ENCODE measurements around the gene ATAT1. TPM values are rescaled to one million over a fixed set of nuclear protein-coding genes. Genes with fewer than 3 reads are reported as not detected.

The ATAT1 gene
- polyA plus RNA-seq, 1 of the 3 experiments (the other 2 are of a cell fraction), result 36.2 TPM

DNA sequence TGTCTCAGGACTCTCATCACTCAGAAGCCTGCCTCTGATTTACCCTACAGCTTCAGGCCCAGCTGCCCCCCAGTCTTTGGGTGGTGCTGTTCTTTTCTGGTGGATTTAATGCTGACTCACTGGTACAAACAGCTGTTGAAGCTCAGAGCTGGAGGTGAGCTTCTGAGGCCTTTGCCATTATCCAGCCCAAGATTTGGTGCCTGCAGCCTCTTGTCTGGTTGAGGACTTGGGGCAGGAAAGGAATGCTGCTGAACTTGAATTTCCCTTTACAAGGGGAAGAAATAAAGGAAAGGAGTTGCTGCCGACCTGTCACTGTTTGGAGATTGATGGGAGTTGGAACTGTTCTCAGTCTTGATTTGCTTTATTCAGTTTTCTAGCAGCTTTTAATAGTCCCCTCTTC, 35.7 kb upstream of the ATAT1 start:
- Histone ChIP-seq H3K9me2 (no peaks in the 10 kb centered on the region), H2AFZ (ENCODE audit: low read depth) (no peak overlapping the region), H3F3A (replicated peaks; ENCODE audit: insufficient read depth) (peaks cover 17% of the 10 kb centered on the region), H3K4me1 (ENCODE audit: control insufficient read depth in 1 of 2, insufficient read depth in 2 of 2, low read depth in 1 of 2, low read length in 1 of 2) (no peaks in the 10 kb centered on the region), H3K9me3 (no peaks in the 10 kb centered on the region), H3K27ac (ENCODE audit: low read depth in 2 of 2, low read length in 1 of 2) (peak overlapping the region in 1 of 2 experiments; percentile 7; a peak in 1 of 4 replicates), H3K9ac (no peak overlapping the region), H3K36me3 (replicated peaks in 1 of 2; ENCODE audit: control insufficient read depth in 1 of 2, insufficient read depth in 2 of 2, low read length in 1 of 2) (peaks cover 46 to 53% of the 10 kb centered on the region in 2 experiments), H3K4me2 (no peak overlapping the region), H4K20me1 (ENCODE audit: insufficient read depth) (0 out of 2 replicates have a peak, but pooled peaks cover 4% of the 10 kb centered on the region), H3K27me3 (ENCODE audit: insufficient read depth) (no peaks in the 10 kb centered on the region), H3K79me2 (ENCODE audit: insufficient read depth) (peaks cover 5% of the 10 kb centered on the region; the same call in 1 of the 2 replicates), H3K4me3 (ENCODE audit: low read depth in 2 of 2, low read length in 1 of 2) (no peak overlapping the region)
- TF ChIP-seq, protein P1, sequence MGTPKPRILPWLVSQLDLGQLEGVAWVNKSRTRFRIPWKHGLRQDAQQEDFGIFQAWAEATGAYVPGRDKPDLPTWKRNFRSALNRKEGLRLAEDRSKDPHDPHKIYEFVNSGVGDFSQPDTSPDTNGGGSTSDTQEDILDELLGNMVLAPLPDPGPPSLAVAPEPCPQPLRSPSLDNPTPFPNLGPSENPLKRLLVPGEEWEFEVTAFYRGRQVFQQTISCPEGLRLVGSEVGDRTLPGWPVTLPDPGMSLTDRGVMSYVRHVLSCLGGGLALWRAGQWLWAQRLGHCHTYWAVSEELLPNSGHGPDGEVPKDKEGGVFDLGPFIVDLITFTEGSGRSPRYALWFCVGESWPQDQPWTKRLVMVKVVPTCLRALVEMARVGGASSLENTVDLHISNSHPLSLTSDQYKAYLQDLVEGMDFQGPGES (IDR thresholded peaks at IDR 0.05; ENCODE audit: low read depth, low read length), result no peak
- TF ChIP-seq GABPA (IDR thresholded peaks at IDR 0.05; ENCODE audit: low read depth) (no peak), SIN3A (IDR thresholded peaks at IDR 0.05; ENCODE audit: borderline replicate concordance, low read depth, low read length) (no peak), POLR2AphosphoS5 (IDR thresholded peaks at IDR 0.05; ENCODE audit: low read depth, low read length) (no peak), ELF1 (IDR thresholded peaks at IDR 0.05) (no peak), MXI1 (IDR thresholded peaks at IDR 0.05; ENCODE audit: low read depth, low read length) (no peak), NFIC (IDR thresholded peaks at IDR 0.05; ENCODE audit: borderline replicate concordance) (no peak), FOXJ3 (CRISPR knock-in tag; IDR thresholded peaks at IDR 0.05) (no peak), TCF12 (IDR thresholded peaks at IDR 0.05) (no peak), EP300 (IDR thresholded peaks at IDR 0.05; ENCODE audit: borderline replicate concordance in 1 of 2, low read depth in 1 of 2, low read length in 1 of 2) (no peak), TEAD4 (IDR thresholded peaks at IDR 0.05; ENCODE audit: borderline replicate concordance, insufficient read depth) (no peak), FOXM1 (IDR thresholded peaks at IDR 0.05; ENCODE audit: low read depth) (no peak)
- TF ChIP-seq, protein P2, sequence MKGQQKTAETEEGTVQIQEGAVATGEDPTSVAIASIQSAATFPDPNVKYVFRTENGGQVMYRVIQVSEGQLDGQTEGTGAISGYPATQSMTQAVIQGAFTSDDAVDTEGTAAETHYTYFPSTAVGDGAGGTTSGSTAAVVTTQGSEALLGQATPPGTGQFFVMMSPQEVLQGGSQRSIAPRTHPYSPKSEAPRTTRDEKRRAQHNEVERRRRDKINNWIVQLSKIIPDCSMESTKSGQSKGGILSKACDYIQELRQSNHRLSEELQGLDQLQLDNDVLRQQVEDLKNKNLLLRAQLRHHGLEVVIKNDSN (IDR thresholded peaks at IDR 0.05; ENCODE audit: borderline replicate concordance, low read depth), result no peak
- TF ChIP-seq, protein P3, sequence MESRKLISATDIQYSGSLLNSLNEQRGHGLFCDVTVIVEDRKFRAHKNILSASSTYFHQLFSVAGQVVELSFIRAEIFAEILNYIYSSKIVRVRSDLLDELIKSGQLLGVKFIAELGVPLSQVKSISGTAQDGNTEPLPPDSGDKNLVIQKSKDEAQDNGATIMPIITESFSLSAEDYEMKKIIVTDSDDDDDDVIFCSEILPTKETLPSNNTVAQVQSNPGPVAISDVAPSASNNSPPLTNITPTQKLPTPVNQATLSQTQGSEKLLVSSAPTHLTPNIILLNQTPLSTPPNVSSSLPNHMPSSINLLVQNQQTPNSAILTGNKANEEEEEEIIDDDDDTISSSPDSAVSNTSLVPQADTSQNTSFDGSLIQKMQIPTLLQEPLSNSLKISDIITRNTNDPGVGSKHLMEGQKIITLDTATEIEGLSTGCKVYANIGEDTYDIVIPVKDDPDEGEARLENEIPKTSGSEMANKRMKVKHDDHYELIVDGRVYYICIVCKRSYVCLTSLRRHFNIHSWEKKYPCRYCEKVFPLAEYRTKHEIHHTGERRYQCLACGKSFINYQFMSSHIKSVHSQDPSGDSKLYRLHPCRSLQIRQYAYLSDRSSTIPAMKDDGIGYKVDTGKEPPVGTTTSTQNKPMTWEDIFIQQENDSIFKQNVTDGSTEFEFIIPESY (IDR thresholded peaks at IDR 0.05; ENCODE audit: borderline replicate concordance, low read depth), result no peak
- TF ChIP-seq, protein P4, sequence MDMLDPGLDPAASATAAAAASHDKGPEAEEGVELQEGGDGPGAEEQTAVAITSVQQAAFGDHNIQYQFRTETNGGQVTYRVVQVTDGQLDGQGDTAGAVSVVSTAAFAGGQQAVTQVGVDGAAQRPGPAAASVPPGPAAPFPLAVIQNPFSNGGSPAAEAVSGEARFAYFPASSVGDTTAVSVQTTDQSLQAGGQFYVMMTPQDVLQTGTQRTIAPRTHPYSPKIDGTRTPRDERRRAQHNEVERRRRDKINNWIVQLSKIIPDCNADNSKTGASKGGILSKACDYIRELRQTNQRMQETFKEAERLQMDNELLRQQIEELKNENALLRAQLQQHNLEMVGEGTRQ (IDR thresholded peaks at IDR 0.05; ENCODE audit: borderline replicate concordance, low read depth, low read length), result no peak
- TF ChIP-seq, protein P5, sequence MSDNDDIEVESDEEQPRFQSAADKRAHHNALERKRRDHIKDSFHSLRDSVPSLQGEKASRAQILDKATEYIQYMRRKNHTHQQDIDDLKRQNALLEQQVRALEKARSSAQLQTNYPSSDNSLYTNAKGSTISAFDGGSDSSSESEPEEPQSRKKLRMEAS (IDR thresholded peaks at IDR 0.05; ENCODE audit: low read depth), result no peak
- TF ChIP-seq, protein P6, sequence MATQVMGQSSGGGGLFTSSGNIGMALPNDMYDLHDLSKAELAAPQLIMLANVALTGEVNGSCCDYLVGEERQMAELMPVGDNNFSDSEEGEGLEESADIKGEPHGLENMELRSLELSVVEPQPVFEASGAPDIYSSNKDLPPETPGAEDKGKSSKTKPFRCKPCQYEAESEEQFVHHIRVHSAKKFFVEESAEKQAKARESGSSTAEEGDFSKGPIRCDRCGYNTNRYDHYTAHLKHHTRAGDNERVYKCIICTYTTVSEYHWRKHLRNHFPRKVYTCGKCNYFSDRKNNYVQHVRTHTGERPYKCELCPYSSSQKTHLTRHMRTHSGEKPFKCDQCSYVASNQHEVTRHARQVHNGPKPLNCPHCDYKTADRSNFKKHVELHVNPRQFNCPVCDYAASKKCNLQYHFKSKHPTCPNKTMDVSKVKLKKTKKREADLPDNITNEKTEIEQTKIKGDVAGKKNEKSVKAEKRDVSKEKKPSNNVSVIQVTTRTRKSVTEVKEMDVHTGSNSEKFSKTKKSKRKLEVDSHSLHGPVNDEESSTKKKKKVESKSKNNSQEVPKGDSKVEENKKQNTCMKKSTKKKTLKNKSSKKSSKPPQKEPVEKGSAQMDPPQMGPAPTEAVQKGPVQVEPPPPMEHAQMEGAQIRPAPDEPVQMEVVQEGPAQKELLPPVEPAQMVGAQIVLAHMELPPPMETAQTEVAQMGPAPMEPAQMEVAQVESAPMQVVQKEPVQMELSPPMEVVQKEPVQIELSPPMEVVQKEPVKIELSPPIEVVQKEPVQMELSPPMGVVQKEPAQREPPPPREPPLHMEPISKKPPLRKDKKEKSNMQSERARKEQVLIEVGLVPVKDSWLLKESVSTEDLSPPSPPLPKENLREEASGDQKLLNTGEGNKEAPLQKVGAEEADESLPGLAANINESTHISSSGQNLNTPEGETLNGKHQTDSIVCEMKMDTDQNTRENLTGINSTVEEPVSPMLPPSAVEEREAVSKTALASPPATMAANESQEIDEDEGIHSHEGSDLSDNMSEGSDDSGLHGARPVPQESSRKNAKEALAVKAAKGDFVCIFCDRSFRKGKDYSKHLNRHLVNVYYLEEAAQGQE (IDR thresholded peaks at IDR 0.05; ENCODE audit: low read depth, low read length), result no peak
- ChIA-PET CTCF (interaction anchor here (0.9 to 2.6 kb wide), 3 partner anchors 46 to 50 kb away, joined by 3 to 11 read pairs (median 9); no protein-coding TSS in a partner anchor), POLR2A (interaction anchor here (1.5 to 2.3 kb wide), 2 partner anchors 9 to 20 kb away, joined by 6 to 8 read pairs; partner anchors contain the start of gene ABCF1)
- 100% methylated on average over 1 of the region's 1 CpG for WGBS (ENCODE audit: low lambda C conversion rate)
- no peak for DNase-seq

Data from SK-N-SH (cell line).